ES-I3 (cell line): ENCODE data around the gene MAN1A1.

ENCODE experiments used
- H3K36me3 ChIP-seq: 2 replicates; pipeline ENCODE4 v1.6.1; 2013; ENCODE audit warnings: mild to moderate bottlenecking, low read length, control low read depth, moderate library complexity; ENCODE audit not compliant: insufficient read depth
- H3K4me1 ChIP-seq: 2 replicates; pipeline ENCODE4 v1.6.1; 2013; ENCODE audit warnings: mild to moderate bottlenecking, control low read depth, low read length; ENCODE audit not compliant: insufficient read depth
- H3K9ac ChIP-seq: 2 replicates; pipeline ENCODE4 v1.6.1; 2013; ENCODE audit warnings: low read depth, mild to moderate bottlenecking, low read length, moderate library complexity
- H3K9me3 ChIP-seq: 2 replicates; pipeline ENCODE4 v1.6.1; 2013; ENCODE audit warnings: mild to moderate bottlenecking, low read length, moderate library complexity; ENCODE audit not compliant: control insufficient read depth, insufficient read depth

The MAN1A1 gene

GRCh38 chr6:119290306-119290705 is 59.3 kb downstream of the MAN1A1 start:
- H3K4me1 ChIP-seq: no peaks in the 10 kb centered on the region; the same call in 1 of the 2 replicates
- H3K9ac ChIP-seq: no peak overlapping the region
- H3K9me3 ChIP-seq: no peaks in the 10 kb centered on the region
- H3K36me3 ChIP-seq: no peaks in the 10 kb centered on the region

DNA sequence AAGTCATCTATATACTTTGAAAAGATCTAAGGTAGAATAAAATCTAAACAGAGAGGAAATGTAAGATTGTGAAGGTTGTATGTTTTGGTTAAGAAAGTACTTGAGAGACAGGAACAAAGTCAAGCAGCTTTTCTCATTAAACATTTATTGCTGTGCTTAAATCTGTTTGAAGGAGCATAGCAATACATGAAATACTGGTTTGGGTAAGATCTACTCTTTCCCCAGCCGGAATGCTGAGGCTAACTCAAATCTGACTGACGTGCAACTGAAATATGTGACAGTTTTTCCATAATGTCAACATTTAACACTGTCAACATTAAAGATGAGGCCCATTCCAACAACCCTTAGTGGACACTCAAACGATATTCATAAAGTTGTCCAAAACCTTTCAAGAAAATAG is 59.9 kb downstream of the MAN1A1 start:
- H3K9me3 ChIP-seq: no peaks in the 10 kb centered on the region
- no peak overlapping the region for H3K9ac ChIP-seq
- no peaks in the 10 kb centered on the region for H3K36me3 ChIP-seq
- no peaks in the 10 kb centered on the region for H3K4me1 ChIP-seq

- H3K9ac ChIP-seq: no peak overlapping the region
- no peaks in the 10 kb centered on the region for H3K36me3 ChIP-seq
- H3K9me3 ChIP-seq: no peaks in the 10 kb centered on the region; the same call in 1 of the 2 replicates
- H3K4me1 ChIP-seq: no peaks in the 10 kb centered on the region
Observed at GRCh38 chr6:119285908-119286625, 63.5 kb downstream of the MAN1A1 start.

DNA sequence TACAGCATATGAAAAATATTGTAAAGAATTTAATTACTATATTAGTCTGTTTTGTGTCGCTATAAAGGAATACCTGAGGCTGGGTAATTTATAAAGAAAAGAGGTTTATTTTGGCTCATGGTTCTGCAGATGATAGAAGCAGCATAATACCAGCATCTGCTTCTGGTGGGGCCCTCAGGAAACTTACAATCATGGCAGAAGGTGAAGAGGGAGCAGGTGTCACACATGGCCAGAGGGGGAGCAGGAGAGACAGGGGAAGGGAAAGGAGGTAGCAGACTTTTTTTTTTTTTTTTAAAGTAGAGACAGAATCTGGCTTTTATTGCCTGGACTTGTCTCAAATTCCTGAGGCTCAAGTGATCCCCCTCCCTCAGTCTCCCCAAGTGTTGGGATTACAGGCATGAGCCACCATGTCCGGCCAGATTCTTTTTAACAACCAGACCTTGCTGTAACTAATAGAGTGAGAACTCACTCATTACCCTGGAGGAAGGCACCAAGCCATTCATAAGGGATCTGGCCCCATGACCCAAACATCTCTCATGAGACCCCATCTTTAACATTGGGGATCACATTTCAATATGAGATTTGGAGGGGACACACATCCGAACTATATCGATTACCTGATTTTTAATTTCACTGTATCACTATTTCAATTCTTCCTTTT is 64.6 kb downstream of the MAN1A1 start:
- Histone ChIP-seq H3K36me3 (no peaks in the 10 kb centered on the region), H3K9me3 (no peaks in the 10 kb centered on the region; the same call in 1 of the 2 replicates), H3K4me1 (no peaks in the 10 kb centered on the region), H3K9ac (no peak overlapping the region)

- Histone ChIP-seq H3K36me3 (no peaks in the 10 kb centered on the region), H3K9ac (no peak overlapping the region), H3K4me1 (no peaks in the 10 kb centered on the region), H3K9me3 (no peaks in the 10 kb centered on the region; the same call in 1 of the 2 replicates)
Observed at GRCh38 chr6:119283979-119284545, 65.5 kb downstream of the MAN1A1 start.

GRCh38 chr6:119283214-119283613 is 66.3 kb downstream of the MAN1A1 start:
- Histone ChIP-seq H3K36me3 (no peaks in the 10 kb centered on the region), H3K9me3 (no peaks in the 10 kb centered on the region; the same call in 1 of the 2 replicates), H3K9ac (no peak overlapping the region), H3K4me1 (no peaks in the 10 kb centered on the region)

GRCh38 chr6:119280668-119281067 is 68.9 kb downstream of the MAN1A1 start:
- no peaks in the 10 kb centered on the region; the same call in 1 of the 2 replicates for H3K9me3 ChIP-seq
- no peaks in the 10 kb centered on the region for H3K4me1 ChIP-seq
- H3K9ac ChIP-seq: no peak overlapping the region
- no peaks in the 10 kb centered on the region for H3K36me3 ChIP-seq

GRCh38 chr6:119280080-119280479 is 69.5 kb downstream of the MAN1A1 start:
- no peaks in the 10 kb centered on the region; the same call in 1 of the 2 replicates for H3K9me3 ChIP-seq
- H3K9ac ChIP-seq: no peak overlapping the region
- H3K36me3 ChIP-seq: no peaks in the 10 kb centered on the region
- no peaks in the 10 kb centered on the region for H3K4me1 ChIP-seq

GRCh38 chr6:119278625-119279024 is 70.9 kb downstream of the MAN1A1 start:
- Histone ChIP-seq H3K4me1 (no peaks in the 10 kb centered on the region), H3K9me3 (no peaks in the 10 kb centered on the region), H3K36me3 (no peaks in the 10 kb centered on the region), H3K9ac (no peak overlapping the region)

GRCh38 chr6:119277052-119277451 is 72.5 kb downstream of the MAN1A1 start:
- Histone ChIP-seq H3K9me3 (no peaks in the 10 kb centered on the region), H3K36me3 (no peaks in the 10 kb centered on the region), H3K9ac (no peak overlapping the region), H3K4me1 (no peaks in the 10 kb centered on the region)

DNA sequence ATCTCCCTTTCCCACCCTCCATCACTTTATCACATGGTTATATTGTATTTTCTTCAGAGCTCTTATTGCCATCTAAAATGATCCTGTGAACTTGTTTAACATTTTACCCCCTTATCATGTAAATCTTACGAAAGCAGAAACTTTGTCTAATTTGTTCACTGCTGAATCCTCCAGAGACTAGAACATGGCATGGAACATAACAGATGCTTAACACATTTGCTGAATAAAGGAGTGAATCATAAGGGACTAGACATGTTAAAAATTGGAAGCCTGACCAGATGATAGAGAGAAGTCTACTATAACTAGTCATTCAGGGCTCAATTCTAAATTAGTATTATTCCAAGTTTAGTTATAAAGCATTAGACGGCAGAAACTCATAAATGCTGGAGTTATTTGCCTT is 73.3 kb downstream of the MAN1A1 start:
- Histone ChIP-seq H3K36me3 (no peaks in the 10 kb centered on the region), H3K9ac (no peak overlapping the region), H3K9me3 (no peaks in the 10 kb centered on the region), H3K4me1 (no peaks in the 10 kb centered on the region)

GRCh38 chr6:119274197-119274595 is 75.4 kb downstream of the MAN1A1 start:
- Histone ChIP-seq H3K4me1 (no peaks in the 10 kb centered on the region), H3K9me3 (peaks cover 3% of the 10 kb centered on the region; the same call in 1 of the 2 replicates), H3K36me3 (no peaks in the 10 kb centered on the region), H3K9ac (no peak overlapping the region)

GRCh38 chr6:119273272-119274196 is 76.0 kb downstream of the MAN1A1 start:
- Histone ChIP-seq H3K9me3 (peaks cover 3% of the 10 kb centered on the region; the same call in 1 of the 2 replicates), H3K4me1 (no peaks in the 10 kb centered on the region), H3K36me3 (no peaks in the 10 kb centered on the region), H3K9ac (no peak overlapping the region)

GRCh38 chr6:119270545-119270944 is 79.0 kb downstream of the MAN1A1 start:
- no peaks in the 10 kb centered on the region for H3K36me3 ChIP-seq
- H3K9me3 ChIP-seq: peaks cover 3% of the 10 kb centered on the region; the same call in 1 of the 2 replicates
- no peak overlapping the region for H3K9ac ChIP-seq

More at GRCh38 chr6:119270545-119270944, 79.0 kb downstream of the MAN1A1 start:
- H3K4me1 ChIP-seq: no peaks in the 10 kb centered on the region
